ENCODE data around the gene MRPL32.

The MRPL32 gene

GRCh38 chr7:42930889-42931288 is 1.3 kb upstream of the MRPL32 start:
- peak overlapping the region; percentile 85 for H3K4me3 ChIP-seq (ENCODE audit: low read length)
- H3K9me2 ChIP-seq (replicated peaks; ENCODE audit: insufficient read depth, low read length) = no peaks in the 10 kb centered on the region
- H3K4me1 ChIP-seq (ENCODE audit: low read length) = peaks cover 45% of the 10 kb centered on the region
- no peaks in the 10 kb centered on the region for H3K9me3 ChIP-seq (replicated peaks; ENCODE audit: insufficient read depth, low read length)
- TF ChIP-seq EZH2 (optimal IDR thresholded peaks at IDR 0.05; ENCODE audit: low read depth, low read length) = no peak
- no peak for TF ChIP-seq EZH2phosphoT487 (IDR thresholded peaks at IDR 0.05; ENCODE audit: low read length)
- no peak for TF ChIP-seq CTCF (IDR thresholded peaks at IDR 0.05; ENCODE audit: low read length)
- H3K79me2 ChIP-seq (ENCODE audit: low read length) = peaks cover 94% of the 10 kb centered on the region
- peaks cover 29% of the 10 kb centered on the region for H4K20me1 ChIP-seq (ENCODE audit: insufficient read depth, low read length)
- H3K36me3 ChIP-seq (replicated peaks; ENCODE audit: insufficient read depth, low read length) = peaks cover 10% of the 10 kb centered on the region; the same call in 1 of the 2 replicates
- H3F3A ChIP-seq (ENCODE audit: insufficient read depth, low read length) = peaks cover 11% of the 10 kb centered on the region
- peak overlapping the region; percentile 75; the same call in 1 of the 2 replicates for H3K27ac ChIP-seq (ENCODE audit: low read length)
- H3K4me2 ChIP-seq (ENCODE audit: low read depth, low read length) = peak overlapping the region; percentile 74
- no peak overlapping the region for H2AFZ ChIP-seq (ENCODE audit: low read length)
- no peaks in the 10 kb centered on the region for H3K27me3 ChIP-seq (replicated peaks; ENCODE audit: insufficient read depth, low read length)
- peak overlapping the region; percentile 86; the same call in 1 of the 2 replicates for H3K9ac ChIP-seq (ENCODE audit: low read length)
- no peak for DNase-seq

GRCh38 chr7:42931447-42931833 is 736 bp upstream of the MRPL32 start:
- Histone ChIP-seq H3K27ac (ENCODE audit: low read length) (peak overlapping the region; percentile 75), H3K79me2 (ENCODE audit: low read length) (peaks cover 92% of the 10 kb centered on the region)
- DNase-seq = peak; percentile 72

DNA sequence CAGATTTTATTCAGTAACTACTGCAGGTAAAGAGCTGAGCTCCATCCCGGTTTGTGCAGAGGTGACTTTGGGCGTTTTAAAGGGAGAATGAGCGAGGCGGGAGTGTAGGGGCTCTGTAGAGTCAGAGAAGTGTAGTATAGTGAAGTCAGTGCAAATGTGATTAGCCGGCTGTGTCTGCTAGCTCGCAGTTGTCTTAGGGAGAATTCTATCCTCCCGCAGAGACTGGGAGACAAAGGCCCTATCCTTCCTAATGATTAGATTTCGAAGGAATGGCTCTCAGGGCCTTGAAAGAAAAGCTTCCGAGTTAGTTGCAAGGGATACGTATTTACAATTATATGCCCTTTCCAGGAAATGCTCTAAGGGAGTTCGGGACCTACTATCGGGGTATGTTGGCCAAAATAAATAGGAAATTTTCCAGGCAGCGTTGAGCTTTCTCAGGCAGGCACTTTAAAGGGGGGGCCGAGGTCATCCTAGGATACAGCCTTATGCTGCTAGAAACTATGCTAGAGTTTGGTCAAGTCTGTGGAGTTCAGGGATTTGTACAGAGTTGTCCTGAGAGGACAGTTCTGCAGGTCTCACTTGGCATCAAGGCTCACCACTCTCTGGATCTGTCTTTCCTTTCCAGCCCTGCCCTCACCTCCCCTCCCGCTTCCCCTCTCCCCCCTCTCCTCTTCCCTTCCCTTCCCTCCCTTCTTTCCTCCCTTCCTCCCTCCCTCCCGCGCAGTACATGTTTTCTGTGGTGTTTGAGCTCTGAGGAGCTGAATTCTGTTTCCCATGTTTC is 825 bp downstream of the MRPL32 start:
- peaks cover 27% of the 10 kb centered on the region for H4K20me1 ChIP-seq (ENCODE audit: insufficient read depth, low read length)
- H2AFZ ChIP-seq (ENCODE audit: low read length) = peak overlapping the region; percentile 53
- peak overlapping the region; percentile 86 for H3K4me2 ChIP-seq (ENCODE audit: low read depth, low read length)
- no peaks in the 10 kb centered on the region for H3K9me3 ChIP-seq (replicated peaks; ENCODE audit: insufficient read depth, low read length)
- peak overlapping the region; percentile 75; the same call in 1 of the 2 replicates for H3K27ac ChIP-seq (ENCODE audit: low read length)
- H3F3A ChIP-seq (ENCODE audit: insufficient read depth, low read length) = peaks cover 14% of the 10 kb centered on the region
- TF ChIP-seq EZH2 (optimal IDR thresholded peaks at IDR 0.05; ENCODE audit: low read depth, low read length) = no peak
- no peak for TF ChIP-seq CTCF (IDR thresholded peaks at IDR 0.05; ENCODE audit: low read length)
- no peak for TF ChIP-seq EZH2phosphoT487 (IDR thresholded peaks at IDR 0.05; ENCODE audit: low read length)
- H3K9ac ChIP-seq (ENCODE audit: low read length) = peak overlapping the region; percentile 83
- H3K4me1 ChIP-seq (ENCODE audit: low read length) = peaks cover 38% of the 10 kb centered on the region
- H3K9me2 ChIP-seq (replicated peaks; ENCODE audit: insufficient read depth, low read length) = no peaks in the 10 kb centered on the region
- H3K36me3 ChIP-seq (replicated peaks; ENCODE audit: insufficient read depth, low read length) = peaks cover 14% of the 10 kb centered on the region
- peak; percentile 19 for DNase-seq
- H3K4me3 ChIP-seq (ENCODE audit: low read length) = peak overlapping the region; percentile 85
- H3K79me2 ChIP-seq (ENCODE audit: low read length) = peaks cover 84% of the 10 kb centered on the region
- no peaks in the 10 kb centered on the region for H3K27me3 ChIP-seq (replicated peaks; ENCODE audit: insufficient read depth, low read length)

More at GRCh38 chr7:42931447-42931833, 736 bp upstream of the MRPL32 start:
- peaks cover 14% of the 10 kb centered on the region for H3F3A ChIP-seq (ENCODE audit: insufficient read depth, low read length)
- peaks cover 46% of the 10 kb centered on the region for H3K4me1 ChIP-seq (ENCODE audit: low read length)
- H4K20me1 ChIP-seq (ENCODE audit: insufficient read depth, low read length) = peaks cover 29% of the 10 kb centered on the region
- H3K36me3 ChIP-seq (replicated peaks; ENCODE audit: insufficient read depth, low read length) = 0 out of 2 replicates have a peak, but pooled peaks cover 5% of the 10 kb centered on the region
- H2AFZ ChIP-seq (ENCODE audit: low read length) = 0 out of 2 replicates have a peak overlapping the region, but pooled peaks have one; percentile 18
- peak overlapping the region; percentile 86 for H3K9ac ChIP-seq (ENCODE audit: low read length)
- peak overlapping the region; percentile 85 for H3K4me3 ChIP-seq (ENCODE audit: low read length)
- no peaks in the 10 kb centered on the region for H3K9me3 ChIP-seq (replicated peaks; ENCODE audit: insufficient read depth, low read length)
- no peaks in the 10 kb centered on the region for H3K9me2 ChIP-seq (replicated peaks; ENCODE audit: insufficient read depth, low read length)
- H3K27me3 ChIP-seq (replicated peaks; ENCODE audit: insufficient read depth, low read length) = no peaks in the 10 kb centered on the region
- peak overlapping the region; percentile 74; the same call in 1 of the 2 replicates for H3K4me2 ChIP-seq (ENCODE audit: low read depth, low read length)
- TF ChIP-seq CTCF (IDR thresholded peaks at IDR 0.05; ENCODE audit: low read length) = no peak
- no peak for TF ChIP-seq EZH2 (optimal IDR thresholded peaks at IDR 0.05; ENCODE audit: low read depth, low read length)
- no peak for TF ChIP-seq EZH2phosphoT487 (IDR thresholded peaks at IDR 0.05; ENCODE audit: low read length)

All from MM.1S (cell line).